SK-N-SH (cell line): ENCODE results near the gene BMP15. TPM values are rescaled to one million over a fixed set of nuclear protein-coding genes. Genes with fewer than 3 reads are reported as not detected.

Source experiments
- CTCF ChIA-PET: fragments of 300-600, 350-600 bp; formaldehyde crosslinking; extraction: SDS; loops from one replicate; lab custom pipeline; 2021; lab: Yijun Ruan, JAX
- POLR2A ChIA-PET: fragments of 350-600 bp; sonication (Branson Sonifier 250); formaldehyde crosslinking; extraction: SDS; loops from one replicate; lab custom pipeline; 2020; ENCODE audit warnings: antibody characterized with exemption, inconsistent platforms; lab: Yijun Ruan, JAX
- DNase-seq: peaks from one replicate; pipeline ENCODE4 v3.0.0; 2012
- H2AFZ ChIP-seq: fragments of 200-600 bp; sonication (generic); 2 replicates; pipeline ENCODE4 v1.8.1; 2016; ENCODE audit warnings: antibody characterized with exemption, mild to moderate bottlenecking, low read depth
- H3F3A ChIP-seq: fragments of 200-600 bp; sonication (generic); replicated peaks from 2 replicates; pipeline ENCODE3; 2016; ENCODE audit warnings: antibody characterized with exemption, mild to moderate bottlenecking; ENCODE audit not compliant: insufficient read depth
- H3K27ac ChIP-seq, 2 experiments: fragments of 200-500 bp in 1 of 2; fragments of 200-600 bp in 1 of 2; sonication (Bioruptor generic) in 1 of 2; sonication (generic), shearing (Covaris generic) in 1 of 2; 2 replicates each; pipeline versions ENCODE4 v1.5.1 to v1.6.1; 2014 to 2016; ENCODE audit warnings: low read depth in 2 of 2, inconsistent platforms in 1 of 2, low read length in 1 of 2, mild to moderate bottlenecking in 1 of 2, mixed read lengths in 1 of 2
- H3K27me3 ChIP-seq: fragments of 200-600 bp; sonication (generic), shearing (Covaris generic); 2 replicates; pipeline ENCODE4 v1.6.1; 2016; ENCODE audit warnings: mixed run types; ENCODE audit not compliant: insufficient read depth
- H3K36me3 ChIP-seq, 2 experiments: fragments of 200-500 bp in 1 of 2; fragments of 200-600 bp in 1 of 2; sonication (Bioruptor generic) in 1 of 2; sonication (generic) in 1 of 2; replicated peaks in 1 of 2; 2 replicates each; pipeline versions ENCODE3 to v1.5.1; 2014 to 2016; ENCODE audit warnings: low read length in 1 of 2, mild to moderate bottlenecking in 1 of 2; ENCODE audit not compliant: insufficient read depth in 2 of 2, control insufficient read depth in 1 of 2
- H3K4me1 ChIP-seq, 2 experiments: fragments of 200-500 bp in 1 of 2; fragments of 200-600 bp in 1 of 2; sonication (Bioruptor generic) in 1 of 2; sonication (generic), shearing (Covaris generic) in 1 of 2; 2 replicates each; pipeline versions ENCODE4 v1.5.1 to v1.6.1; 2014 to 2016; ENCODE audit warnings: low read depth in 1 of 2, low read length in 1 of 2, mixed run types in 1 of 2; ENCODE audit not compliant: insufficient read depth in 2 of 2, control insufficient read depth in 1 of 2
- H3K4me2 ChIP-seq: fragments of 200-600 bp; sonication (generic), shearing (Covaris generic); 2 replicates; pipeline ENCODE4 v1.6.1; 2017; ENCODE audit warnings: mixed run types
- H3K4me3 ChIP-seq, 2 experiments: fragments of 200-500 bp in 1 of 2; fragments of 200-600 bp in 1 of 2; sonication (Bioruptor generic) in 1 of 2; sonication (generic), shearing (Covaris generic) in 1 of 2; 2 replicates each; pipeline versions ENCODE4 v1.5.1 to v1.8.1; 2014 to 2016; ENCODE audit warnings: low read depth in 2 of 2, inconsistent platforms in 1 of 2, low read length in 1 of 2, mild to moderate bottlenecking in 1 of 2, mixed read lengths in 1 of 2, moderate library complexity in 1 of 2
- H3K79me2 ChIP-seq: fragments of 200-600 bp; sonication (generic); 2 replicates; pipeline ENCODE4 v1.8.1; 2017; ENCODE audit warnings: mild to moderate bottlenecking; ENCODE audit not compliant: insufficient read depth
- H3K9ac ChIP-seq: fragments of 200-600 bp; sonication (generic); 2 replicates; pipeline ENCODE4 v1.6.1; 2017; ENCODE audit warnings: mixed run types
- H3K9me2 ChIP-seq: fragments of 200-600 bp; sonication (generic); 2 replicates; pipeline ENCODE4 v1.6.1; 2017; ENCODE audit warnings: mixed run types
- H3K9me3 ChIP-seq: fragments of 200-600 bp; sonication (generic); 2 replicates; pipeline ENCODE4 v1.6.1; 2017; ENCODE audit warnings: mixed run types, mild to moderate bottlenecking, moderate library complexity
- H4K20me1 ChIP-seq: fragments of 200-600 bp; sonication (generic); 2 replicates; pipeline ENCODE4 v1.6.1; 2017; ENCODE audit warnings: mild to moderate bottlenecking, mixed run types; ENCODE audit not compliant: insufficient read depth
- ELF1 ChIP-seq: IDR thresholded peaks from 2 replicates; pipeline ENCODE4 v1.4.0; 2012
- EZH2phosphoT487 ChIP-seq: fragments of 200-600 bp; sonication (generic); IDR thresholded peaks from 2 replicates; pipeline ENCODE4 v1.6.1; 2017; ENCODE audit warnings: low read depth, mixed run types, mild to moderate bottlenecking, antibody characterized with exemption, moderate library complexity, borderline replicate concordance
- FOSL2 ChIP-seq: IDR thresholded peaks from 2 replicates; pipeline ENCODE4 v1.4.0; 2012; ENCODE audit warnings: low read depth, mild to moderate bottlenecking, moderate library complexity, borderline replicate concordance
- FOXJ3 ChIP-seq: sonication (generic); formaldehyde crosslinking; IDR thresholded peaks from 2 replicates; pipeline ENCODE4 v1.5.1; 2020; ENCODE audit warnings: mild to moderate bottlenecking, missing genetic modification reagents
- GABPA ChIP-seq: IDR thresholded peaks from 2 replicates; pipeline ENCODE4 v1.4.0; 2012; ENCODE audit warnings: low read depth, mild to moderate bottlenecking
- GATA2 ChIP-seq: sonication (generic); formaldehyde crosslinking; IDR thresholded peaks from 2 replicates; pipeline ENCODE4 v1.5.0; 2020; ENCODE audit warnings: mild to moderate bottlenecking, missing genetic modification reagents
- JUND ChIP-seq: IDR thresholded peaks from 2 replicates; pipeline ENCODE4 v1.4.0; 2012
- MXI1 ChIP-seq: IDR thresholded peaks from 2 replicates; pipeline ENCODE4 v1.6.1; 2012; ENCODE audit warnings: mild to moderate bottlenecking, low read depth, low read length, improper control_type of control experiment
- NFIC ChIP-seq: IDR thresholded peaks from 2 replicates; pipeline ENCODE4 v1.4.0; 2012; ENCODE audit warnings: borderline replicate concordance
- POLR2AphosphoS5 ChIP-seq: IDR thresholded peaks from 2 replicates; pipeline ENCODE4 v1.6.1; 2012; ENCODE audit warnings: low read depth, low read length
- RAD21 ChIP-seq: IDR thresholded peaks from 2 replicates; pipeline ENCODE4 v1.6.1; 2012; ENCODE audit warnings: mild to moderate bottlenecking, low read length
- SMC3 ChIP-seq: IDR thresholded peaks from 2 replicates; pipeline ENCODE4 v1.6.1; 2012; ENCODE audit warnings: low read depth, low read length, improper control_type of control experiment
- TEAD4 ChIP-seq: IDR thresholded peaks from 2 replicates; pipeline ENCODE4 v1.4.0; 2012; ENCODE audit warnings: mild to moderate bottlenecking, borderline replicate concordance; ENCODE audit not compliant: insufficient read depth
- YY1 ChIP-seq: IDR thresholded peaks from 2 replicates; pipeline ENCODE4 v1.4.0; 2012; ENCODE audit warnings: low read depth, mild to moderate bottlenecking
- WGBS: methylation state at CpG from one replicate; pipeline ENCODE4 v1.1.6; 2017; ENCODE audit warnings: low lambda C conversion rate; 5-methylcytosine and 5-hydroxymethylcytosine counted together
- polyA plus RNA-seq, 3 experiments: library from polyadenylated mRNA; depleted of rRNA; stranded (reverse); fragments of >200 nt; gene quantifications; 2 replicates each; pipeline ENCODE4 v1.2.3, GENCODE V29; 2012
- TF ChIP-seq, protein P1 (sequence below): IDR thresholded peaks from 2 replicates; pipeline ENCODE4 v1.6.1; 2012; ENCODE audit warnings: mild to moderate bottlenecking, low read depth, low read length, moderate library complexity
- TF ChIP-seq, protein P2 (sequence below): IDR thresholded peaks from 2 replicates; pipeline ENCODE4 v1.4.0; 2012; ENCODE audit warnings: low read depth
- TF ChIP-seq, protein P3 (sequence below): IDR thresholded peaks from 2 replicates; pipeline ENCODE4; 2012
- TF ChIP-seq, protein P4 (sequence below): fragments of 150-350 bp; IDR thresholded peaks from 2 replicates; pipeline ENCODE4 v1.6.1; 2017; ENCODE audit warnings: antibody characterized with exemption, low read length, low read depth, borderline replicate concordance
- TF ChIP-seq, protein P5 (sequence below): fragments of 200-600 bp; sonication (generic); IDR thresholded peaks from 2 replicates; pipeline ENCODE4 v1.6.1; 2017; ENCODE audit warnings: antibody characterized with exemption, mild to moderate bottlenecking, moderate library complexity

BMP15 gene
- polyA plus RNA-seq, 1 of the 3 experiments (the other 2 are of a cell fraction): not detected

DNA sequence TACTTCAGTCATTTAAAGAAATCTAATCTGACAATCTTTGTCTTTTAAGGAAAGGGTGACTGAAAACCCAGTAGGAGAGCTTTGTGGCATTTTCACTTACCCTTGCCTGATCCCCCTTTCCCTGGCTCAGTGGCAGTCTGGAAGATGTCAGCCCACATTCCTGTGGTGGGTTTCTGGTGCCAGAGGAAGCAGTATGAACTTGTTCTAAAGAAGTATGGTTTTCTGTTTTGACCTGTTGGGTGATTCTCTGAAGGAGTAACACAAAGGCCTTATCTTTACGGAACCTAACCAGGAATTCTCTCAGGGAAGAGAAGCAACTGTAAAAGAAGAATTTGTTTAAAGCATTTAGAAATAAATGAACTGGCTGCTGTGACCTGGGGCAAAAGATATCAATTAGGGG lies 41.9 kb downstream of the BMP15 start:
- H4K20me1 ChIP-seq: no peaks in the 10 kb centered on the region
- no peak overlapping the region for H2AFZ ChIP-seq
- no peaks in the 10 kb centered on the region for H3K4me1 ChIP-seq
- no peaks in the 10 kb centered on the region for H3K9me3 ChIP-seq
- no peak overlapping the region for H3K27ac ChIP-seq
- no peak overlapping the region for H3K4me2 ChIP-seq
- TF ChIP-seq, protein P1, sequence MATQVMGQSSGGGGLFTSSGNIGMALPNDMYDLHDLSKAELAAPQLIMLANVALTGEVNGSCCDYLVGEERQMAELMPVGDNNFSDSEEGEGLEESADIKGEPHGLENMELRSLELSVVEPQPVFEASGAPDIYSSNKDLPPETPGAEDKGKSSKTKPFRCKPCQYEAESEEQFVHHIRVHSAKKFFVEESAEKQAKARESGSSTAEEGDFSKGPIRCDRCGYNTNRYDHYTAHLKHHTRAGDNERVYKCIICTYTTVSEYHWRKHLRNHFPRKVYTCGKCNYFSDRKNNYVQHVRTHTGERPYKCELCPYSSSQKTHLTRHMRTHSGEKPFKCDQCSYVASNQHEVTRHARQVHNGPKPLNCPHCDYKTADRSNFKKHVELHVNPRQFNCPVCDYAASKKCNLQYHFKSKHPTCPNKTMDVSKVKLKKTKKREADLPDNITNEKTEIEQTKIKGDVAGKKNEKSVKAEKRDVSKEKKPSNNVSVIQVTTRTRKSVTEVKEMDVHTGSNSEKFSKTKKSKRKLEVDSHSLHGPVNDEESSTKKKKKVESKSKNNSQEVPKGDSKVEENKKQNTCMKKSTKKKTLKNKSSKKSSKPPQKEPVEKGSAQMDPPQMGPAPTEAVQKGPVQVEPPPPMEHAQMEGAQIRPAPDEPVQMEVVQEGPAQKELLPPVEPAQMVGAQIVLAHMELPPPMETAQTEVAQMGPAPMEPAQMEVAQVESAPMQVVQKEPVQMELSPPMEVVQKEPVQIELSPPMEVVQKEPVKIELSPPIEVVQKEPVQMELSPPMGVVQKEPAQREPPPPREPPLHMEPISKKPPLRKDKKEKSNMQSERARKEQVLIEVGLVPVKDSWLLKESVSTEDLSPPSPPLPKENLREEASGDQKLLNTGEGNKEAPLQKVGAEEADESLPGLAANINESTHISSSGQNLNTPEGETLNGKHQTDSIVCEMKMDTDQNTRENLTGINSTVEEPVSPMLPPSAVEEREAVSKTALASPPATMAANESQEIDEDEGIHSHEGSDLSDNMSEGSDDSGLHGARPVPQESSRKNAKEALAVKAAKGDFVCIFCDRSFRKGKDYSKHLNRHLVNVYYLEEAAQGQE: no peak
- no peak for TF ChIP-seq MXI1
- TF ChIP-seq, protein P2, sequence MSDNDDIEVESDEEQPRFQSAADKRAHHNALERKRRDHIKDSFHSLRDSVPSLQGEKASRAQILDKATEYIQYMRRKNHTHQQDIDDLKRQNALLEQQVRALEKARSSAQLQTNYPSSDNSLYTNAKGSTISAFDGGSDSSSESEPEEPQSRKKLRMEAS: no peak
- TF ChIP-seq GABPA: no peak
- TF ChIP-seq TEAD4: no peak
- H3K36me3 ChIP-seq: no peaks in the 10 kb centered on the region
- WGBS: 5% methylated on average over 1 of the region's 1 CpG
- H3F3A ChIP-seq: no peaks in the 10 kb centered on the region
- H3K4me3 ChIP-seq: no peak overlapping the region
- H3K27me3 ChIP-seq: no peaks in the 10 kb centered on the region
- CTCF ChIA-PET: no interaction called here
- DNase-seq: no peak
- H3K9me2 ChIP-seq: no peaks in the 10 kb centered on the region
- H3K79me2 ChIP-seq: no peaks in the 10 kb centered on the region
- POLR2A ChIA-PET: no interaction called here
- H3K9ac ChIP-seq: no peak overlapping the region

DNA sequence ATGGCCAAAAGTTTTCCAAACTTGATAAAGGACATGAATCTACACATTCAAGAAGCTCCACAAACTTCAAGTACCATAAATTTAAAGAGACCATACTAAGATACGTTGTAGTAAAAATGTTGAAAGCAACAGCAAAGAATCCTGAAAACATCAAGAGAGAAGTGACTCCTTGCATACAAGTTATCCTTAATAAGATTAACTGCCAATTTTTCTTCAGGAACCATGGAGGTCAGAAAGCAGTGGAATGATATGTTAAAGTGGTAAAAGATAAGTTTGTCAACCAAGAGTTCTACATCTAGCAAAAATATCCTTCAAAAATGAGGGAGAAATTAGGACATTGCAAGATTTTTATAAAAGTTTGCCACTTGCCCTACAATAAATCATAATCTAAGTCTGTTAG lies 43.3 kb downstream of the BMP15 start:
- Histone ChIP-seq H3K9me2 (no peaks in the 10 kb centered on the region), H3K27me3 (no peaks in the 10 kb centered on the region), H2AFZ (no peak overlapping the region), H3K9me3 (no peaks in the 10 kb centered on the region), H3F3A (no peaks in the 10 kb centered on the region), H3K9ac (no peak overlapping the region), H3K79me2 (no peaks in the 10 kb centered on the region), H3K27ac (no peak overlapping the region), H3K4me1 (no peaks in the 10 kb centered on the region), H3K4me3 (no peak overlapping the region), H4K20me1 (no peaks in the 10 kb centered on the region), H3K4me2 (no peak overlapping the region), H3K36me3 (no peaks in the 10 kb centered on the region)
- ChIA-PET POLR2A (no interaction called here), CTCF (no interaction called here)
- DNase-seq: no peak
- WGBS: 0% methylated on average over 1 of the region's 1 CpG
- TF ChIP-seq NFIC (no peak), JUND (no peak), POLR2AphosphoS5 (no peak), MXI1 (no peak), YY1 (no peak), RAD21 (no peak), GATA2 (CRISPR knock-in tag) (no peak), EZH2phosphoT487 (no peak), SMC3 (no peak), ELF1 (no peak), FOSL2 (no peak), GABPA (no peak), TEAD4 (no peak), FOXJ3 (CRISPR knock-in tag) (no peak)
- TF ChIP-seq, protein P3, sequence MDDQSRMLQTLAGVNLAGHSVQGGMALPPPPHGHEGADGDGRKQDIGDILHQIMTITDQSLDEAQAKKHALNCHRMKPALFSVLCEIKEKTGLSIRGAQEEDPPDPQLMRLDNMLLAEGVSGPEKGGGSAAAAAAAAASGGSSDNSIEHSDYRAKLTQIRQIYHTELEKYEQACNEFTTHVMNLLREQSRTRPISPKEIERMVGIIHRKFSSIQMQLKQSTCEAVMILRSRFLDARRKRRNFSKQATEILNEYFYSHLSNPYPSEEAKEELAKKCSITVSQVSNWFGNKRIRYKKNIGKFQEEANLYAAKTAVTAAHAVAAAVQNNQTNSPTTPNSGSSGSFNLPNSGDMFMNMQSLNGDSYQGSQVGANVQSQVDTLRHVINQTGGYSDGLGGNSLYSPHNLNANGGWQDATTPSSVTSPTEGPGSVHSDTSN: no peak
- TF ChIP-seq, protein P4, sequence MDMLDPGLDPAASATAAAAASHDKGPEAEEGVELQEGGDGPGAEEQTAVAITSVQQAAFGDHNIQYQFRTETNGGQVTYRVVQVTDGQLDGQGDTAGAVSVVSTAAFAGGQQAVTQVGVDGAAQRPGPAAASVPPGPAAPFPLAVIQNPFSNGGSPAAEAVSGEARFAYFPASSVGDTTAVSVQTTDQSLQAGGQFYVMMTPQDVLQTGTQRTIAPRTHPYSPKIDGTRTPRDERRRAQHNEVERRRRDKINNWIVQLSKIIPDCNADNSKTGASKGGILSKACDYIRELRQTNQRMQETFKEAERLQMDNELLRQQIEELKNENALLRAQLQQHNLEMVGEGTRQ: no peak
- TF ChIP-seq, protein P5, sequence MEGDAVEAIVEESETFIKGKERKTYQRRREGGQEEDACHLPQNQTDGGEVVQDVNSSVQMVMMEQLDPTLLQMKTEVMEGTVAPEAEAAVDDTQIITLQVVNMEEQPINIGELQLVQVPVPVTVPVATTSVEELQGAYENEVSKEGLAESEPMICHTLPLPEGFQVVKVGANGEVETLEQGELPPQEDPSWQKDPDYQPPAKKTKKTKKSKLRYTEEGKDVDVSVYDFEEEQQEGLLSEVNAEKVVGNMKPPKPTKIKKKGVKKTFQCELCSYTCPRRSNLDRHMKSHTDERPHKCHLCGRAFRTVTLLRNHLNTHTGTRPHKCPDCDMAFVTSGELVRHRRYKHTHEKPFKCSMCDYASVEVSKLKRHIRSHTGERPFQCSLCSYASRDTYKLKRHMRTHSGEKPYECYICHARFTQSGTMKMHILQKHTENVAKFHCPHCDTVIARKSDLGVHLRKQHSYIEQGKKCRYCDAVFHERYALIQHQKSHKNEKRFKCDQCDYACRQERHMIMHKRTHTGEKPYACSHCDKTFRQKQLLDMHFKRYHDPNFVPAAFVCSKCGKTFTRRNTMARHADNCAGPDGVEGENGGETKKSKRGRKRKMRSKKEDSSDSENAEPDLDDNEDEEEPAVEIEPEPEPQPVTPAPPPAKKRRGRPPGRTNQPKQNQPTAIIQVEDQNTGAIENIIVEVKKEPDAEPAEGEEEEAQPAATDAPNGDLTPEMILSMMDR: no peak
